A673 (cell line): Measurements from ENCODE around the gene DIO2.

Experiments used
- CTCF ChIP-seq: fragments of 300-800, 200-600 bp; sonication (generic); conservative IDR thresholded peaks from 2 replicates; pipeline ENCODE4 v1.5.1; 2017; ENCODE audit warnings: low read depth, mild to moderate bottlenecking, antibody characterized with exemption, low read length, moderate library complexity, mixed read lengths
- EZH2 ChIP-seq: fragments of 200-600 bp; sonication (generic); IDR thresholded peaks from 2 replicates; pipeline ENCODE4 v1.6.1; 2017; ENCODE audit warnings: borderline replicate concordance, low read depth, mild to moderate bottlenecking, mixed read lengths, antibody characterized with exemption, low read length; ENCODE audit not compliant: poor library complexity, severe bottlenecking

DNA sequence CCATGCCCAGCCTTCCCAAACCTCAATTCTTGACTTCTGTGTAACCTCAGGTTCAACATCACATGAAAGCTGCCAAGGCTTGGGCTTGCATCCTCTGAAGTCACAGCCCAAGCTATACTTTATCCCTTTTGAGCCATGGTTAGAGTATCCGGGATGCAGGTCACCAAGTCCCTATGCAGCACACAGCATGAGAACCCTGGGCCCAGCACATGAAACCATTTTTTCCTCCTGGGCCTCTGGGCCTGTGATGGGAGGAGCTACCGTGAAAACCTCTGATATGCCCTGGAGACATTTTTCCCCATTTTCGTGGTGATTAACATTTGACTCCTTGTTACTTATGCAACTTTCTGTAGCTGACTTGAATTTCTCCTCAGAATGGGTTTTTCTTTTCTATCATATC, 25.8 kb upstream of the DIO2 start:
- TF ChIP-seq CTCF (no peak), EZH2 (no peak)
